SK-N-SH treated with all-trans-retinoic acid at 6 μM for 48 hours (cell line): ENCODE results near the gene CTU1.

Experiments
- CSDC2 ChIP-seq: fragments of 250-450 bp; sonication (Bioruptor Pico); IDR thresholded peaks from 2 replicates; pipeline ENCODE4 v1.5.0; 2020; ENCODE audit warnings: mild to moderate bottlenecking, moderate library complexity
- ESRRG ChIP-seq: fragments of 250-450 bp; sonication (Bioruptor Pico); IDR thresholded peaks from 2 replicates; pipeline ENCODE4 v1.6.1; 2021; ENCODE audit warnings: mild to moderate bottlenecking
- GLIS3 ChIP-seq: fragments of 250-450 bp; sonication (Bioruptor Pico); IDR thresholded peaks from 2 replicates; pipeline ENCODE4 v1.5.0; 2020; ENCODE audit warnings: mild to moderate bottlenecking, moderate library complexity
- PPARA ChIP-seq: fragments of 250-450 bp; sonication (Bioruptor Pico); IDR thresholded peaks from 2 replicates; pipeline ENCODE4 v1.5.0; 2020; ENCODE audit warnings: mild to moderate bottlenecking, borderline replicate concordance
- RARB ChIP-seq: fragments of 250-450 bp; sonication (Bioruptor Pico); IDR thresholded peaks from 2 replicates; pipeline ENCODE4 v1.8.0; 2021; ENCODE audit warnings: mild to moderate bottlenecking, moderate library complexity
- SNAI2 ChIP-seq: fragments of 250-450 bp; sonication (Bioruptor Pico); IDR thresholded peaks from 2 replicates; pipeline ENCODE4 v1.5.0; 2020; ENCODE audit warnings: mild to moderate bottlenecking, moderate library complexity
- ZFP3 ChIP-seq: fragments of 250-450 bp; sonication (Bioruptor Pico); IDR thresholded peaks from 2 replicates; pipeline ENCODE4 v1.5.0; 2020; ENCODE audit warnings: mild to moderate bottlenecking, moderate library complexity
- ZFP30 ChIP-seq: fragments of 450-650 bp; formaldehyde crosslinking; IDR thresholded peaks from 2 replicates; pipeline ENCODE4 v1.5.0; 2022; ENCODE audit warnings: mild to moderate bottlenecking, moderate library complexity
- ZNF70 ChIP-seq: fragments of 450-650 bp; formaldehyde crosslinking; IDR thresholded peaks from 2 replicates; pipeline ENCODE4 v1.5.0; 2020; ENCODE audit warnings: mild to moderate bottlenecking, moderate library complexity
- ZNF8 ChIP-seq: fragments of 450-650 bp; formaldehyde crosslinking; IDR thresholded peaks from 2 replicates; pipeline ENCODE4 v1.5.0; 2020; ENCODE audit warnings: mild to moderate bottlenecking, moderate library complexity
- TF ChIP-seq, protein P1 (sequence below): fragments of 250-450 bp; sonication (Bioruptor Pico); IDR thresholded peaks from 2 replicates; pipeline ENCODE4 v1.8.0; 2020; ENCODE audit warnings: mild to moderate bottlenecking, moderate library complexity, borderline replicate concordance
- TF ChIP-seq, protein P2 (sequence below): fragments of 250-450 bp; sonication (Bioruptor Pico); IDR thresholded peaks from 2 replicates; pipeline ENCODE4 v1.5.1; 2021; ENCODE audit warnings: mild to moderate bottlenecking, moderate library complexity
- TF ChIP-seq, protein P3 (sequence below): fragments of 250-450 bp; sonication (Bioruptor Pico); IDR thresholded peaks from 2 replicates; pipeline ENCODE4 v1.5.1; 2020; ENCODE audit warnings: low read depth, mild to moderate bottlenecking, moderate library complexity

DNA sequence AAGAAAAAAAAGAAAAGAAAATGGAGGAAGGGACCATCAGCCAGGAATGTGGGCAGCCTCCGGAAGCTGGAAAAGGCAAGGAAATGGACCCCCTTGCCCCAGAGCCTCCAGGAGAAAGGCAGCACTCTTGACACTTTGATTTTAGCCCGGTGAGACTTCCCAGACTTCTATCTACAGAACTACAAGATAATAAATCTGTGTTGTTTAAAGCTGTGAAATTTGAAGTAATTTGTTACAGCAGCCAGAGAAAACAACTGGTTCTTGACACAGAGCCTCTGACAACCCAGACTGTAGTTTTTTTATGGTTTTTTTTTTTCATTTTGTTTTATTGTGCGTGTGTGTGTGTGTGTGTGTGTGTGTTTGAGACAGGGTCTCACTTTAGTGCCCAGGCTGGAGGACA lies 7.6 kb downstream of the CTU1 start:
- no peak for TF ChIP-seq ESRRG (CRISPR knock-in tag)
- no peak for TF ChIP-seq GLIS3
- no peak for TF ChIP-seq ZNF8
- no peak for TF ChIP-seq RARB (CRISPR knock-in tag)
- TF ChIP-seq, protein P1, sequence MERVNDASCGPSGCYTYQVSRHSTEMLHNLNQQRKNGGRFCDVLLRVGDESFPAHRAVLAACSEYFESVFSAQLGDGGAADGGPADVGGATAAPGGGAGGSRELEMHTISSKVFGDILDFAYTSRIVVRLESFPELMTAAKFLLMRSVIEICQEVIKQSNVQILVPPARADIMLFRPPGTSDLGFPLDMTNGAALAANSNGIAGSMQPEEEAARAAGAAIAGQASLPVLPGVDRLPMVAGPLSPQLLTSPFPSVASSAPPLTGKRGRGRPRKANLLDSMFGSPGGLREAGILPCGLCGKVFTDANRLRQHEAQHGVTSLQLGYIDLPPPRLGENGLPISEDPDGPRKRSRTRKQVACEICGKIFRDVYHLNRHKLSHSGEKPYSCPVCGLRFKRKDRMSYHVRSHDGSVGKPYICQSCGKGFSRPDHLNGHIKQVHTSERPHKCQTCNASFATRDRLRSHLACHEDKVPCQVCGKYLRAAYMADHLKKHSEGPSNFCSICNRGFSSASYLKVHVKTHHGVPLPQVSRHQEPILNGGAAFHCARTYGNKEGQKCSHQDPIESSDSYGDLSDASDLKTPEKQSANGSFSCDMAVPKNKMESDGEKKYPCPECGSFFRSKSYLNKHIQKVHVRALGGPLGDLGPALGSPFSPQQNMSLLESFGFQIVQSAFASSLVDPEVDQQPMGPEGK, result no peak
- no peak for TF ChIP-seq ZNF70 (CRISPR knock-in tag)
- TF ChIP-seq, protein P2, sequence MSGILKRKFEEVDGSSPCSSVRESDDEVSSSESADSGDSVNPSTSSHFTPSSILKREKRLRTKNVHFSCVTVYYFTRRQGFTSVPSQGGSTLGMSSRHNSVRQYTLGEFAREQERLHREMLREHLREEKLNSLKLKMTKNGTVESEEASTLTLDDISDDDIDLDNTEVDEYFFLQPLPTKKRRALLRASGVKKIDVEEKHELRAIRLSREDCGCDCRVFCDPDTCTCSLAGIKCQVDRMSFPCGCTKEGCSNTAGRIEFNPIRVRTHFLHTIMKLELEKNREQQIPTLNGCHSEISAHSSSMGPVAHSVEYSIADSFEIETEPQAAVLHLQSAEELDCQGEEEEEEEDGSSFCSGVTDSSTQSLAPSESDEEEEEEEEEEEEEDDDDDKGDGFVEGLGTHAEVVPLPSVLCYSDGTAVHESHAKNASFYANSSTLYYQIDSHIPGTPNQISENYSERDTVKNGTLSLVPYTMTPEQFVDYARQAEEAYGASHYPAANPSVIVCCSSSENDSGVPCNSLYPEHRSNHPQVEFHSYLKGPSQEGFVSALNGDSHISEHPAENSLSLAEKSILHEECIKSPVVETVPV (CRISPR knock-in tag), result no peak
- TF ChIP-seq ZFP30 (CRISPR knock-in tag), result no peak
- no peak for TF ChIP-seq ZFP3
- TF ChIP-seq, protein P3, sequence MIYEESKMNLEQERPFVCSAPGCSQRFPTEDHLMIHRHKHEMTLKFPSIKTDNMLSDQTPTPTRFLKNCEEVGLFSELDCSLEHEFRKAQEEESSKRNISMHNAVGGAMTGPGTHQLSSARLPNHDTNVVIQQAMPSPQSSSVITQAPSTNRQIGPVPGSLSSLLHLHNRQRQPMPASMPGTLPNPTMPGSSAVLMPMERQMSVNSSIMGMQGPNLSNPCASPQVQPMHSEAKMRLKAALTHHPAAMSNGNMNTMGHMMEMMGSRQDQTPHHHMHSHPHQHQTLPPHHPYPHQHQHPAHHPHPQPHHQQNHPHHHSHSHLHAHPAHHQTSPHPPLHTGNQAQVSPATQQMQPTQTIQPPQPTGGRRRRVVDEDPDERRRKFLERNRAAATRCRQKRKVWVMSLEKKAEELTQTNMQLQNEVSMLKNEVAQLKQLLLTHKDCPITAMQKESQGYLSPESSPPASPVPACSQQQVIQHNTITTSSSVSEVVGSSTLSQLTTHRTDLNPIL (CRISPR knock-in tag), result no peak
- TF ChIP-seq PPARA (CRISPR knock-in tag), result no peak
- TF ChIP-seq SNAI2 (CRISPR knock-in tag), result no peak
- no peak for TF ChIP-seq CSDC2 (CRISPR knock-in tag)
